H9 (cell line): ENCODE measurements around the gene PGM2. TPM values are rescaled to one million over a fixed set of nuclear protein-coding genes. Genes with fewer than 3 reads are reported as not detected.

Experiments
- DNase-seq: peaks from one replicate; pipeline ENCODE4 v3.0.0-alpha.2; 2017
- H2AFZ ChIP-seq: one replicate; pipeline ENCODE4 v1.6.1; 2013; ENCODE audit warnings: mild to moderate bottlenecking, low read length, control low read depth, moderate library complexity
- H2AK5ac ChIP-seq: 2 replicates; pipeline ENCODE4 v1.6.1; 2013; ENCODE audit warnings: low read length, control low read depth, mixed read lengths; ENCODE audit not compliant: insufficient read length
- H2BK120ac ChIP-seq: one replicate; pipeline ENCODE4 v1.6.1; 2013; ENCODE audit warnings: low read depth, mild to moderate bottlenecking, low read length, control low read depth, inconsistent platforms; ENCODE audit not compliant: poor library complexity, severe bottlenecking
- H2BK12ac ChIP-seq: 2 replicates; pipeline ENCODE4 v1.6.1; 2013; ENCODE audit warnings: low read length, control low read depth, mixed read lengths, low read depth; ENCODE audit not compliant: insufficient read length
- H2BK15ac ChIP-seq: 2 replicates; pipeline ENCODE4 v1.6.1; 2013; ENCODE audit warnings: low read depth, low read length, control low read depth
- H2BK20ac ChIP-seq: one replicate; pipeline ENCODE4 v1.6.1; 2013; ENCODE audit warnings: low read depth, mild to moderate bottlenecking, low read length, control low read depth, inconsistent platforms; ENCODE audit not compliant: poor library complexity, severe bottlenecking
- H2BK5ac ChIP-seq: 2 replicates; pipeline ENCODE4 v1.6.1; 2013; ENCODE audit warnings: low read length, control low read depth, mixed read lengths; ENCODE audit not compliant: insufficient read length
- H3K14ac ChIP-seq: 2 replicates; pipeline ENCODE4 v1.6.1; 2013; ENCODE audit warnings: low read length, control low read depth; ENCODE audit not compliant: insufficient read depth
- H3K18ac ChIP-seq: 2 replicates; pipeline ENCODE4 v1.6.1; 2013; ENCODE audit warnings: low read depth, mild to moderate bottlenecking, mixed read lengths, low read length, control low read depth; ENCODE audit not compliant: insufficient read length
- H3K23ac ChIP-seq: 2 replicates; pipeline ENCODE4 v1.6.1; 2013; ENCODE audit warnings: low read length, control low read depth, mixed read lengths, low read depth; ENCODE audit not compliant: insufficient read length
- H3K23me2 ChIP-seq: 2 replicates; pipeline ENCODE4 v1.6.1; 2013; ENCODE audit warnings: low read depth, mild to moderate bottlenecking, mixed read lengths, low read length, control low read depth; ENCODE audit not compliant: insufficient read length, poor library complexity, severe bottlenecking
- H3K27ac ChIP-seq: 2 replicates; pipeline ENCODE4 v1.5.1; 2013; ENCODE audit warnings: low read length, control low read depth, mixed read lengths, low read depth; ENCODE audit not compliant: insufficient read length
- H3K27me3 ChIP-seq: 2 replicates; pipeline ENCODE4 v1.6.1; 2013; ENCODE audit warnings: low read length, control low read depth, inconsistent platforms; ENCODE audit not compliant: insufficient read depth
- H3K4ac ChIP-seq: 2 replicates; pipeline ENCODE4 v1.6.1; 2013; ENCODE audit warnings: low read depth, mild to moderate bottlenecking, control low read depth, inconsistent platforms, low read length, moderate library complexity
- H3K4me1 ChIP-seq: 2 replicates; pipeline ENCODE4 v1.6.1; 2013; ENCODE audit warnings: low read length, control low read depth, inconsistent platforms; ENCODE audit not compliant: insufficient read depth
- H3K4me2 ChIP-seq: 2 replicates; pipeline ENCODE4 v1.6.1; 2013; ENCODE audit warnings: low read length, control low read depth, mixed read lengths; ENCODE audit not compliant: insufficient read length, insufficient read depth
- H3K56ac ChIP-seq: 2 replicates; pipeline ENCODE4 v1.6.1; 2013; ENCODE audit warnings: low read depth, mild to moderate bottlenecking, mixed read lengths, low read length, control low read depth; ENCODE audit not compliant: insufficient read length
- H3K79me1 ChIP-seq: 2 replicates; pipeline ENCODE4 v1.6.1; 2013; ENCODE audit warnings: low read depth, mild to moderate bottlenecking, moderate library complexity, low read length, control low read depth, inconsistent platforms; ENCODE audit not compliant: insufficient read depth, poor library complexity, severe bottlenecking
- H3K79me2 ChIP-seq: 2 replicates; pipeline ENCODE4 v1.6.1; 2013; ENCODE audit warnings: low read length, control low read depth, inconsistent platforms; ENCODE audit not compliant: insufficient read depth
- H3K9ac ChIP-seq: 2 replicates; pipeline ENCODE4 v1.6.1; 2013; ENCODE audit warnings: low read length, control low read depth, mixed read lengths; ENCODE audit not compliant: insufficient read length; ENCODE audit errors: extremely low read depth
- H3K9me3 ChIP-seq: one replicate; pipeline ENCODE4 v1.6.1; 2013; ENCODE audit warnings: low read depth, low read length, inconsistent platforms; ENCODE audit not compliant: control insufficient read depth
- H3T11ph ChIP-seq: one replicate; pipeline ENCODE4 v1.6.1; 2013; ENCODE audit warnings: mild to moderate bottlenecking, low read length, control low read depth, inconsistent platforms
- H4K20me1 ChIP-seq: one replicate; pipeline ENCODE4 v1.6.1; 2013; ENCODE audit not compliant: control insufficient read depth, insufficient read length, insufficient read depth
- H4K5ac ChIP-seq: 2 replicates; pipeline ENCODE4 v1.6.1; 2013; ENCODE audit warnings: low read depth, mild to moderate bottlenecking, mixed read lengths, low read length, control low read depth; ENCODE audit not compliant: insufficient read length
- H4K8ac ChIP-seq: replicated peaks from 2 replicates; pipeline ENCODE4 v1.6.1; 2013; ENCODE audit warnings: low read length, control low read depth, mixed read lengths, low read depth; ENCODE audit not compliant: insufficient read length
- H4K91ac ChIP-seq: 2 replicates; pipeline ENCODE4 v1.6.1; 2013; ENCODE audit warnings: low read depth, mild to moderate bottlenecking, moderate library complexity, mixed read lengths, low read length, control low read depth; ENCODE audit not compliant: insufficient read length
- H3K27ac Mint-ChIP-seq, 3 experiments: 2 replicates in 2 of 3; 3 replicates in 1 of 3; pipeline ENCODE4 v1.8.0; 2020 to 2021; ENCODE audit warnings: mixed read lengths in 3 of 3, mild to moderate bottlenecking in 1 of 3, moderate library complexity in 1 of 3
- H3K27me3 Mint-ChIP-seq: 2 replicates; pipeline ENCODE4 v1.8.0; 2021; ENCODE audit warnings: low read depth, mild to moderate bottlenecking, moderate library complexity, mixed read lengths
- H3K36me3 Mint-ChIP-seq, 3 experiments: 2 replicates in 2 of 3; 3 replicates in 1 of 3; pipeline ENCODE4 v1.8.0; 2020 to 2021; ENCODE audit warnings: low read depth in 3 of 3, mixed read lengths in 3 of 3; ENCODE audit not compliant: insufficient read depth in 1 of 3
- H3K4me1 Mint-ChIP-seq, 2 experiments: 2 replicates each; pipeline ENCODE4 v1.8.0; 2020; ENCODE audit warnings: mixed read lengths in 2 of 2
- H3K4me3 Mint-ChIP-seq, 2 experiments: 2 replicates in 1 of 2; 3 replicates in 1 of 2; pipeline ENCODE4 v1.8.0; 2020 to 2021; ENCODE audit warnings: mild to moderate bottlenecking in 2 of 2, mixed read lengths in 2 of 2, moderate library complexity in 1 of 2
- H3K9me3 Mint-ChIP-seq, 2 experiments: 2 replicates in 1 of 2; 3 replicates in 1 of 2; pipeline ENCODE4 v1.8.0; 2020; ENCODE audit warnings: mild to moderate bottlenecking in 2 of 2, mixed read lengths in 2 of 2, moderate library complexity in 1 of 2
- WGBS: extraction: QIAGEN DNeasy Blood & Tissue Kit; methylation state at CpG from one replicate; pipeline ENCODE4 v1.1.7; 2013; ENCODE audit warnings: missing lambda C conversion rate, low lambda C conversion rate, mixed read lengths; ENCODE audit not compliant: insufficient read length; ENCODE audit errors: extremely low coverage; 5-methylcytosine and 5-hydroxymethylcytosine counted together
- total RNA-seq: library from RNA; stranded (reverse); gene quantifications from 2 replicates; pipeline ENCODE4 v1.2.1, GENCODE V29; 2021
- TF ChIP-seq, protein P1 (sequence below): fragments of 200-600 bp; sonication (generic); conservative IDR thresholded peaks from 3 replicates; pipeline ENCODE4 v1.8.0; 2021; ENCODE audit warnings: antibody characterized with exemption, mild to moderate bottlenecking

Gene PGM2
- total RNA-seq, 1 experiment from 2014 or later: 26.6 TPM

DNA sequence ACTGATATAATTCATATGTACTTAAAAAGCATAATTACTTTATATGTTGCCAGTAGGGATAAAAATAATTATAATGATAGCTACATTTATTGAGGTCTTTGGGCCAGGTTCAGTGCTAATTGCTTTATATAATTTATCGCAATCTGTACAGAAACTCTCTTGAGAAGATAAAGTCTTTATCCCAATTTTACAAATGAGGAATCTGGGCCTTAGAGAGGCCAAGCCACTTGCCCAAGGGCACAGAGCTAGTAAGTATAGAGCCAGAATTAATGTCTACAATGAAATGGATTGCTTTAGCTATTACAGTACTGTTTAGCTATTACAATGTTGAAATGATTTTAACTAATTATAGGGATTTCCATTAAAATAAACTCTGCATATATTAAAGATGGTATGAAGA is 33.8 kb downstream of the PGM2 start:
- Histone ChIP-seq H2BK120ac (no peak overlapping the region), H4K91ac (no peak overlapping the region), H3K79me1 (no peaks in the 10 kb centered on the region), H3K4me2 (no peak overlapping the region), H3K23me2 (no peaks in the 10 kb centered on the region), H3K27ac (no peak overlapping the region), H3K4ac (no peak overlapping the region), H3K27me3 (no peaks in the 10 kb centered on the region), H3K14ac (no peak overlapping the region), H3K79me2 (no peaks in the 10 kb centered on the region), H3K56ac (no peak overlapping the region), H2BK5ac (no peak overlapping the region), H3K4me1 (no peaks in the 10 kb centered on the region), H2BK15ac (no peak overlapping the region), H2AFZ (no peak overlapping the region), H3K23ac (no peak overlapping the region), H3K9ac (no peak overlapping the region), H4K8ac (no peak overlapping the region), H3K18ac (no peak overlapping the region), H3K9me3 (no peaks in the 10 kb centered on the region), H2BK20ac (no peak overlapping the region), H4K20me1 (no peaks in the 10 kb centered on the region), H2BK12ac (no peak overlapping the region), H2AK5ac (no peak overlapping the region), H4K5ac (no peak overlapping the region), H3T11ph (no peak overlapping the region)
- no peak overlapping the region for H3K4me3 Mint-ChIP-seq
- H3K27me3 Mint-ChIP-seq: no peaks in the 10 kb centered on the region
- H3K4me1 Mint-ChIP-seq: no peaks in the 10 kb centered on the region
- WGBS: no CpG with 5 or more reads among the region's 1 CpG
- H3K27ac Mint-ChIP-seq: no peak overlapping the region
- H3K9me3 Mint-ChIP-seq: no peaks in the 10 kb centered on the region
- DNase-seq: no peak
- TF ChIP-seq, protein P1, sequence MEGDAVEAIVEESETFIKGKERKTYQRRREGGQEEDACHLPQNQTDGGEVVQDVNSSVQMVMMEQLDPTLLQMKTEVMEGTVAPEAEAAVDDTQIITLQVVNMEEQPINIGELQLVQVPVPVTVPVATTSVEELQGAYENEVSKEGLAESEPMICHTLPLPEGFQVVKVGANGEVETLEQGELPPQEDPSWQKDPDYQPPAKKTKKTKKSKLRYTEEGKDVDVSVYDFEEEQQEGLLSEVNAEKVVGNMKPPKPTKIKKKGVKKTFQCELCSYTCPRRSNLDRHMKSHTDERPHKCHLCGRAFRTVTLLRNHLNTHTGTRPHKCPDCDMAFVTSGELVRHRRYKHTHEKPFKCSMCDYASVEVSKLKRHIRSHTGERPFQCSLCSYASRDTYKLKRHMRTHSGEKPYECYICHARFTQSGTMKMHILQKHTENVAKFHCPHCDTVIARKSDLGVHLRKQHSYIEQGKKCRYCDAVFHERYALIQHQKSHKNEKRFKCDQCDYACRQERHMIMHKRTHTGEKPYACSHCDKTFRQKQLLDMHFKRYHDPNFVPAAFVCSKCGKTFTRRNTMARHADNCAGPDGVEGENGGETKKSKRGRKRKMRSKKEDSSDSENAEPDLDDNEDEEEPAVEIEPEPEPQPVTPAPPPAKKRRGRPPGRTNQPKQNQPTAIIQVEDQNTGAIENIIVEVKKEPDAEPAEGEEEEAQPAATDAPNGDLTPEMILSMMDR: no peak
- H3K36me3 Mint-ChIP-seq: peaks cover 4 to 25% (median 8%) of the 10 kb centered on the region in 3 experiments; a peak in 5 of 7 replicates
